SK-N-MC (cell line): ENCODE data around the gene ENPP3.

Experiments
- DNase-seq: peaks from one replicate; pipeline ENCODE4 v3.0.0-alpha.2; 2011; ENCODE audit warnings: low read depth, low spot score
- H3K27ac ChIP-seq: fragments of 200-600 bp; sonication (generic); 2 replicates; pipeline ENCODE4 v1.5.1; 2016; ENCODE audit warnings: mixed run types
- H3K36me3 ChIP-seq: fragments of 200-600 bp; sonication (generic); 2 replicates; pipeline ENCODE4 v1.6.1; 2017; ENCODE audit warnings: antibody characterized with exemption, low read length, mixed read lengths; ENCODE audit not compliant: insufficient read depth
- H3K4me3 ChIP-seq: fragments of 200-600 bp; sonication (generic); 2 replicates; pipeline ENCODE4 v1.5.1; 2016
- H3K9ac ChIP-seq: fragments of 200-600 bp; sonication (generic); 2 replicates; pipeline ENCODE4 v1.8.0; 2017; ENCODE audit warnings: mixed run types, mixed read lengths; ENCODE audit not compliant: insufficient read length
- H3K9me3 ChIP-seq: fragments of 200-600 bp; sonication (generic); 2 replicates; pipeline ENCODE4 v1.6.1; 2017; ENCODE audit warnings: low read depth, mild to moderate bottlenecking, antibody characterized with exemption, low read length, moderate library complexity, mixed read lengths
- EZH2 ChIP-seq: fragments of 200-600 bp; sonication (generic); IDR thresholded peaks from one replicate; pipeline ENCODE4 v1.6.1; 2017; ENCODE audit warnings: antibody characterized with exemption
- FOXP2 ChIP-seq: optimal IDR thresholded peaks from 2 replicates; pipeline ENCODE3; 2011; ENCODE audit warnings: mild to moderate bottlenecking, moderate library complexity; ENCODE audit not compliant: insufficient read depth; ENCODE audit errors: extremely low read length, control extremely low read depth
- POLR2AphosphoS5 ChIP-seq: IDR thresholded peaks from 2 replicates; pipeline ENCODE4 v1.6.1; 2012; ENCODE audit warnings: mild to moderate bottlenecking, low read depth, low read length, borderline replicate concordance

ENPP3 gene

GRCh38 chr6:131658287-131658686 lies 21.2 kb downstream of the ENPP3 start:
- Histone ChIP-seq H3K9me3 (no peaks in the 10 kb centered on the region), H3K9ac (no peak overlapping the region)

GRCh38 chr6:131660195-131660594 lies 23.1 kb downstream of the ENPP3 start:
- Histone ChIP-seq H3K9me3 (no peaks in the 10 kb centered on the region), H3K9ac (no peak overlapping the region), H3K36me3 (no peaks in the 10 kb centered on the region; the same call in 1 of the 2 replicates), H3K27ac (no peak overlapping the region), H3K4me3 (no peak overlapping the region)
- DNase-seq, result no peak
- TF ChIP-seq EZH2 (no peak), POLR2AphosphoS5 (no peak), FOXP2 (no peak)

More at GRCh38 chr6:131658287-131658686, 21.2 kb downstream of the ENPP3 start:
- no peak overlapping the region for H3K27ac ChIP-seq
- no peak overlapping the region for H3K4me3 ChIP-seq
- H3K36me3 ChIP-seq, result no peaks in the 10 kb centered on the region; the same call in 1 of the 2 replicates
- no peak for DNase-seq
- no peak for TF ChIP-seq FOXP2
- no peak for TF ChIP-seq POLR2AphosphoS5

GRCh38 chr6:131663578-131664165 lies 26.6 kb downstream of the ENPP3 start:
- Histone ChIP-seq H3K36me3 (no peaks in the 10 kb centered on the region), H3K4me3 (no peak overlapping the region), H3K9me3 (no peaks in the 10 kb centered on the region), H3K27ac (no peak overlapping the region), H3K9ac (no peak overlapping the region)
- TF ChIP-seq EZH2 (no peak), FOXP2 (no peak), POLR2AphosphoS5 (no peak)
- no peak for DNase-seq

GRCh38 chr6:131669891-131670290 lies 32.8 kb downstream of the ENPP3 start:
- TF ChIP-seq POLR2AphosphoS5 (no peak), FOXP2 (no peak), EZH2 (no peak)
- H3K9me3 ChIP-seq, result no peaks in the 10 kb centered on the region
- DNase-seq, result no peak
- H3K9ac ChIP-seq, result no peak overlapping the region
- no peak overlapping the region for H3K27ac ChIP-seq
- H3K36me3 ChIP-seq, result no peaks in the 10 kb centered on the region
- no peak overlapping the region for H3K4me3 ChIP-seq

GRCh38 chr6:131673184-131673583 lies 36.1 kb downstream of the ENPP3 start:
- H3K9ac ChIP-seq, result no peak overlapping the region

GRCh38 chr6:131678442-131678841 lies 41.3 kb downstream of the ENPP3 start:
- H3K36me3 ChIP-seq, result peaks cover 14% of the 10 kb centered on the region
- no peak for TF ChIP-seq FOXP2
- TF ChIP-seq EZH2, result no peak
- no peak for TF ChIP-seq POLR2AphosphoS5
- DNase-seq, result no peak
- H3K4me3 ChIP-seq, result no peak overlapping the region
- no peaks in the 10 kb centered on the region for H3K9me3 ChIP-seq
- no peak overlapping the region for H3K27ac ChIP-seq
- no peak overlapping the region for H3K9ac ChIP-seq

More at GRCh38 chr6:131673184-131673583, 36.1 kb downstream of the ENPP3 start:
- DNase-seq, result no peak
- H3K4me3 ChIP-seq, result no peak overlapping the region
- H3K36me3 ChIP-seq, result 0 out of 2 replicates have a peak, but pooled peaks cover 2% of the 10 kb centered on the region
- no peak overlapping the region for H3K27ac ChIP-seq
- TF ChIP-seq FOXP2 (no peak), POLR2AphosphoS5 (no peak), EZH2 (no peak)
- no peaks in the 10 kb centered on the region for H3K9me3 ChIP-seq

- no peak for DNase-seq
- Histone ChIP-seq H3K27ac (no peak overlapping the region), H3K36me3 (peaks cover 14% of the 10 kb centered on the region), H3K4me3 (no peak overlapping the region), H3K9me3 (no peaks in the 10 kb centered on the region), H3K9ac (no peak overlapping the region)
- TF ChIP-seq FOXP2 (no peak), EZH2 (no peak), POLR2AphosphoS5 (no peak)
Observed at GRCh38 chr6:131680868-131681267, 43.8 kb downstream of the ENPP3 start.

- Histone ChIP-seq H3K36me3 (peaks cover 14% of the 10 kb centered on the region), H3K27ac (no peak overlapping the region), H3K4me3 (no peak overlapping the region), H3K9ac (no peak overlapping the region), H3K9me3 (no peaks in the 10 kb centered on the region)
- TF ChIP-seq POLR2AphosphoS5, result no peak
- no peak for TF ChIP-seq FOXP2
- no peak for TF ChIP-seq EZH2
- no peak for DNase-seq
Observed at GRCh38 chr6:131681585-131681984, 44.5 kb downstream of the ENPP3 start.

GRCh38 chr6:131682442-131682841 lies 45.3 kb downstream of the ENPP3 start:
- Histone ChIP-seq H3K9ac (no peak overlapping the region), H3K9me3 (no peaks in the 10 kb centered on the region), H3K36me3 (peaks cover 14% of the 10 kb centered on the region), H3K27ac (no peak overlapping the region), H3K4me3 (no peak overlapping the region)
- TF ChIP-seq EZH2, result no peak
- TF ChIP-seq POLR2AphosphoS5, result no peak
- no peak for TF ChIP-seq FOXP2
- DNase-seq, result no peak
